Testis (tissue), 3 donors: ENCODE data around the gene EED. TPM values are rescaled to one million over a fixed set of nuclear protein-coding genes. Genes with fewer than 3 reads are reported as not detected.

Source experiments
- DNase-seq: peaks from one replicate; pipeline ENCODE4 v3.0.0-alpha.2; 2019
- H3K27ac ChIP-seq, 2 donors: fragments of 200-600 bp; sonication (generic); one replicate each; pipeline ENCODE4 v1.5.1; 2019
- H3K27me3 ChIP-seq: fragments of 200-600 bp; sonication (generic); one replicate; pipeline ENCODE4 v1.5.1; 2019
- H3K36me3 ChIP-seq: fragments of 200-600 bp; sonication (generic); one replicate; pipeline ENCODE4 v1.5.1; 2017; ENCODE audit warnings: low read depth; ENCODE audit errors: missing control alignments
- H3K4me1 ChIP-seq: fragments of 200-600 bp; sonication (generic); one replicate; pipeline ENCODE4 v1.5.1; 2019
- H3K4me3 ChIP-seq, 2 donors: fragments of 200-600 bp; sonication (generic); one replicate each; pipeline ENCODE4 v1.5.1; 2017 to 2019
- H3K9me3 ChIP-seq: fragments of 200-600 bp; sonication (generic); one replicate; pipeline ENCODE4 v1.5.1; 2017
- CTCF ChIP-seq, 3 experiments: fragments of 450-650 bp in 2 of 3; fragments of 200-600 bp in 1 of 3; sonication (generic) in 1 of 3; IDR thresholded peaks; one replicate each; pipeline ENCODE4 v1.5.1; 2016 to 2019; ENCODE audit warnings: antibody characterized with exemption in 3 of 3, mild to moderate bottlenecking in 2 of 3, moderate library complexity in 1 of 3
- POLR2A ChIP-seq: fragments of 450-650 bp; IDR thresholded peaks from one replicate; pipeline ENCODE4 v1.6.1; 2017; ENCODE audit warnings: antibody characterized with exemption, mild to moderate bottlenecking, moderate library complexity
- WGBS, 2 donors: methylation state at CpG; one replicate each; pipeline ENCODE4 v1.1.5; 2018; 5-methylcytosine and 5-hydroxymethylcytosine counted together
- intact Hi-C: fragments of 100-400 bp; cut with DNase I; formaldehyde crosslinking; loops from one replicate; pipeline ENCODE4 v1.15.1; 2023; ENCODE audit warnings: low total_unique reads
- polyA plus RNA-seq: library from polyadenylated mRNA; stranded (reverse); fragments of 350-450 nt; fragmentation: Illumina TruSeq; extraction: RNeasy Lipid Tissue Mini Kit (QIAGEN cat#74804); gene quantifications from one replicate; pipeline ENCODE4 v1.2.3, GENCODE V29; 2014; ENCODE audit warnings: low read depth, low replicate concordance; ENCODE audit not compliant: insufficient read depth
- total RNA-seq, 2 donors: library from RNA; depleted of rRNA; stranded (reverse); fragments of >200 nt; gene quantifications; one replicate each; pipeline ENCODE4 v1.2.3, GENCODE V29; 2016

The EED gene
- total and polyA plus RNA-seq, 3 donors from 2014 or later = 19.0 to 38.0 (median 29.9) TPM

- H3K4me3 ChIP-seq = no peak overlapping the region
- no peaks in the 10 kb centered on the region for H3K4me1 ChIP-seq
- no peaks in the 10 kb centered on the region for H3K36me3 ChIP-seq
- no peak overlapping the region for H3K27ac ChIP-seq
- TF ChIP-seq CTCF (IDR thresholded peaks at IDR 0.05) = no peak
- TF ChIP-seq POLR2A = no peak
- H3K27me3 ChIP-seq = no peaks in the 10 kb centered on the region
- intact Hi-C loops = loop anchor here (10.0 kb wide), 1 partner anchor 153 kb away; no protein-coding TSS in a partner anchor
- no peak for DNase-seq
- H3K9me3 ChIP-seq = no peaks in the 10 kb centered on the region
Observed at GRCh38 chr11:86197448-86197847, 47.1 kb upstream of the EED start.

DNA sequence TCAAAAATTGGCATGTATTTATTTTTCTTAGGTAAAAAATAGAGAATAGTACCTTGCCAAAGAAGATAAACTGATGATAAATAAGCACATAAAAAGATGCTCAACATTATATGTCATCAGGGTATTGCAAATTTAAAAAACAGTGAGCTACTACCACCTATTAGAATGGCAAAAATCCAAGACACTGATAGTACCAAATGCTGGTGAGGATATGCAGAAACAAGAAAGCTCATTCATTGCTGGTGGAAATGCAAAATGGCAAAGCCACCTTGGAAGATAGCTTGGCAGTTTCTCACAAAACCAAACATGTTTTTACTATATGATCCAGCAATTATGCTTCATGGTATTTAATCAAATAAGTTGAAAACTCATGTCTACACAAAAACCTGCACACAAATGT, 46.4 kb upstream of the EED start:
- no peaks in the 10 kb centered on the region for H3K27me3 ChIP-seq
- no peak overlapping the region for H3K27ac ChIP-seq
- TF ChIP-seq CTCF (IDR thresholded peaks at IDR 0.05) (no peak), POLR2A (no peak)
- intact Hi-C loops = loop anchor here (10.0 kb wide), 1 partner anchor 153 kb away; no protein-coding TSS in a partner anchor
- H3K9me3 ChIP-seq = no peaks in the 10 kb centered on the region
- no peak for DNase-seq
- H3K4me3 ChIP-seq = no peak overlapping the region
- H3K36me3 ChIP-seq = no peaks in the 10 kb centered on the region
- H3K4me1 ChIP-seq = no peaks in the 10 kb centered on the region

GRCh38 chr11:86199354-86199753, 45.2 kb upstream of the EED start:
- no peaks in the 10 kb centered on the region for H3K27me3 ChIP-seq
- intact Hi-C loops = loop anchor here (10.0 kb wide), 1 partner anchor 155 kb away; no protein-coding TSS in a partner anchor
- no peak overlapping the region for H3K27ac ChIP-seq
- H3K9me3 ChIP-seq = no peaks in the 10 kb centered on the region
- TF ChIP-seq CTCF (IDR thresholded peaks at IDR 0.05) = no peak
- no peaks in the 10 kb centered on the region for H3K4me1 ChIP-seq
- WGBS, 2 donors = 93 to 100% methylated on average over 1 of the region's 1 CpG
- no peak overlapping the region for H3K4me3 ChIP-seq
- no peak for DNase-seq
- no peaks in the 10 kb centered on the region for H3K36me3 ChIP-seq

DNA sequence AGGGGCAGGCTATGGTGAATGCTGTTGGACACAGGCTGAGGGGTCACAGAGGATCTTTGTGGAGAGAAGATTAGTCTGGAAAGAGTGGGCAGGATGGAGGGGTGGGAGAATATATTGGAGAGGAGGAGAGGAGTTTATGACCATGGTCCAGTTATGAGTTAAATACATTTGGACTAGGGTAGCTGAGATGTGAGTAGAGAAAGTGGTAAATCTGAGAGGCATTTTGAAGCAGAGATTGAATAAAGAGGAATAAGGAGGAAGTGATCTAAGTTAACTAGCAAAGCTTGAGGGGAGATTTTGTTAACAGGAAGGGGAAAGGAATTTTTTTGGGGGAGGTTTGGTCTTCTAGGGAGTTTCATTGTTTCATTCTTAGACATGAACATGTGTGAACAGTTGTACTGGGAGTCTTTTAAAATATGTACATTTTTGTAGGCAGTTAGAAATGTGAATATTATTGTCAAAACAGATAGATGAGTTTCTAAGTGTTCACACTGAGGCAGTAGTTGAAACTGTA, 43.1 kb upstream of the EED start:
- intact Hi-C loops = no loop called here
- Histone ChIP-seq H3K27ac (no peak overlapping the region), H3K4me3 (no peak overlapping the region), H3K9me3 (no peaks in the 10 kb centered on the region), H3K36me3 (no peaks in the 10 kb centered on the region), H3K27me3 (no peaks in the 10 kb centered on the region), H3K4me1 (no peaks in the 10 kb centered on the region)
- TF ChIP-seq CTCF (IDR thresholded peaks at IDR 0.05) (no peak), POLR2A (no peak)
- DNase-seq = no peak

DNA sequence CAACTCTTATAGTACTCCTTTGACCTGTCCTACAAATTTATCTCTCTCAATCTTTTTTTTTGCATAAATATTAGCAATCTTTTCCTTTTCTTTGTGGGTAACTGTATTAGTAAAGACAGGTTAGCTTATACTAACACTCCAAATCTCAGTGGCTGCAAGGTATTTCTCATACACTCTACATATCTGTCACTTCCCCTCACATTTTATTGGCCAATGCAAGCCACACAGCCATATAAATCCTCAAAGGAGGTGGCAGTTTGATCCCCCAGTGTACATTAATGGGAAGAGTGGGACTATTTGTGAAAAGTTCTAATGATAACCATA, 42.6 kb upstream of the EED start:
- Histone ChIP-seq H3K9me3 (no peaks in the 10 kb centered on the region), H3K4me1 (no peaks in the 10 kb centered on the region), H3K4me3 (peak overlapping the region in 1 of 2 donors; percentile 27), H3K36me3 (no peaks in the 10 kb centered on the region), H3K27me3 (no peaks in the 10 kb centered on the region), H3K27ac (no peak overlapping the region)
- DNase-seq = no peak
- intact Hi-C loops = no loop called here
- TF ChIP-seq CTCF (IDR thresholded peaks at IDR 0.05) (no peak), POLR2A (no peak)
